Measurements from ENCODE around the gene TRABD2B.

The TRABD2B gene

DNA sequence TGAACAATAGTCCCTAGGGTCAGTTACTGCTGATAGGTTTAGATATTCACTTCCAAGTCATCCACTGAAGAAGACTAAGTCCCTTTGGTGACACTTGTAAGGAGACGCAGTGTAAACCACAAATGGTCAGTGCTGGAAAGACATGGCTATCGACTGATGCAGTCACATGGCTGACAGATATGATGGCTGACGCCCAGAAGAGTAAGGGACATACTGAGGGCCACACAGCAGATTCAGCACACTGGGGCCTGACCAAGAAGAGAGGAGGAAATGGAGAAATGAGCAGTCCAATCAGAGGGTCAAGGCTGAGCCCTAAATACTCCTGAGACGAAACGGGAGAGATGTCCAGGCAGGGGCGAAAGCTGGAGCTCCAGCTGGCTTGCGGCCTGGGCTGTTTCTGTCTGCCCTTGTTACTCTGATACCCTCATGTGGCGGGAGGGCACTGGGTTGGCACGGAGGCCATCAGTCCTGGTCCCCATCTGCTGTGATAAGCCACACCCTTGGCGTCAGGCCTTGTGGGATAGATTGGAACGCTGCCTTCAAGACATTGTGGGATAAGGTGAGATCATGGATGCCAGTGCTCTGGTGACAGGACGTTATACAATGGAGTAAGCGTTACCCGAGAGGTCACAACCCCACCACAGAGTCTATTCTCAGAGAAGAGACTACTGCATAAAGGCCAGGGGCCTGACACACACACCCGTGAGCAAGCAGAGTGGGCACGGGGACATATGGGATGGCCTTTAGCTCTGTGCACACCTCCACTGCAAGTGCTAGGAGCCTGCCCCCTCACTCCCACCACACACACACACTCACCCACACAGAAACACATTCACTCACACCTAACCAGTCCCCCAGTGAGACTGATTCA lies 158.4 kb downstream of the TRABD2B start:
- TF ChIP-seq, protein P1, sequence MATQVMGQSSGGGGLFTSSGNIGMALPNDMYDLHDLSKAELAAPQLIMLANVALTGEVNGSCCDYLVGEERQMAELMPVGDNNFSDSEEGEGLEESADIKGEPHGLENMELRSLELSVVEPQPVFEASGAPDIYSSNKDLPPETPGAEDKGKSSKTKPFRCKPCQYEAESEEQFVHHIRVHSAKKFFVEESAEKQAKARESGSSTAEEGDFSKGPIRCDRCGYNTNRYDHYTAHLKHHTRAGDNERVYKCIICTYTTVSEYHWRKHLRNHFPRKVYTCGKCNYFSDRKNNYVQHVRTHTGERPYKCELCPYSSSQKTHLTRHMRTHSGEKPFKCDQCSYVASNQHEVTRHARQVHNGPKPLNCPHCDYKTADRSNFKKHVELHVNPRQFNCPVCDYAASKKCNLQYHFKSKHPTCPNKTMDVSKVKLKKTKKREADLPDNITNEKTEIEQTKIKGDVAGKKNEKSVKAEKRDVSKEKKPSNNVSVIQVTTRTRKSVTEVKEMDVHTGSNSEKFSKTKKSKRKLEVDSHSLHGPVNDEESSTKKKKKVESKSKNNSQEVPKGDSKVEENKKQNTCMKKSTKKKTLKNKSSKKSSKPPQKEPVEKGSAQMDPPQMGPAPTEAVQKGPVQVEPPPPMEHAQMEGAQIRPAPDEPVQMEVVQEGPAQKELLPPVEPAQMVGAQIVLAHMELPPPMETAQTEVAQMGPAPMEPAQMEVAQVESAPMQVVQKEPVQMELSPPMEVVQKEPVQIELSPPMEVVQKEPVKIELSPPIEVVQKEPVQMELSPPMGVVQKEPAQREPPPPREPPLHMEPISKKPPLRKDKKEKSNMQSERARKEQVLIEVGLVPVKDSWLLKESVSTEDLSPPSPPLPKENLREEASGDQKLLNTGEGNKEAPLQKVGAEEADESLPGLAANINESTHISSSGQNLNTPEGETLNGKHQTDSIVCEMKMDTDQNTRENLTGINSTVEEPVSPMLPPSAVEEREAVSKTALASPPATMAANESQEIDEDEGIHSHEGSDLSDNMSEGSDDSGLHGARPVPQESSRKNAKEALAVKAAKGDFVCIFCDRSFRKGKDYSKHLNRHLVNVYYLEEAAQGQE (IDR thresholded peaks at IDR 0.05; ENCODE audit: low read depth): no peak
- no peak for TF ChIP-seq CEBPB (IDR thresholded peaks at IDR 0.05)
- no peak for TF ChIP-seq EP300 (IDR thresholded peaks at IDR 0.05; ENCODE audit: borderline replicate concordance)
- no peak for TF ChIP-seq ZBTB7A (IDR thresholded peaks at IDR 0.05; ENCODE audit: low read depth)
- TF ChIP-seq TAF1 (IDR thresholded peaks at IDR 0.05; ENCODE audit: low read depth): no peak
- TF ChIP-seq, protein P2, sequence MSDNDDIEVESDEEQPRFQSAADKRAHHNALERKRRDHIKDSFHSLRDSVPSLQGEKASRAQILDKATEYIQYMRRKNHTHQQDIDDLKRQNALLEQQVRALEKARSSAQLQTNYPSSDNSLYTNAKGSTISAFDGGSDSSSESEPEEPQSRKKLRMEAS (IDR thresholded peaks at IDR 0.05): no peak
- no peak for TF ChIP-seq NFIC (IDR thresholded peaks at IDR 0.05)
- TF ChIP-seq, protein P3, sequence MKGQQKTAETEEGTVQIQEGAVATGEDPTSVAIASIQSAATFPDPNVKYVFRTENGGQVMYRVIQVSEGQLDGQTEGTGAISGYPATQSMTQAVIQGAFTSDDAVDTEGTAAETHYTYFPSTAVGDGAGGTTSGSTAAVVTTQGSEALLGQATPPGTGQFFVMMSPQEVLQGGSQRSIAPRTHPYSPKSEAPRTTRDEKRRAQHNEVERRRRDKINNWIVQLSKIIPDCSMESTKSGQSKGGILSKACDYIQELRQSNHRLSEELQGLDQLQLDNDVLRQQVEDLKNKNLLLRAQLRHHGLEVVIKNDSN (IDR thresholded peaks at IDR 0.05): no peak
- TF ChIP-seq TCF12 (IDR thresholded peaks at IDR 0.05; ENCODE audit: low read depth): no peak
- no peak for TF ChIP-seq FOXM1 (IDR thresholded peaks at IDR 0.05; ENCODE audit: borderline replicate concordance, low read depth)
- no peak for TF ChIP-seq RAD21 (IDR thresholded peaks at IDR 0.05; ENCODE audit: low read depth)
- TF ChIP-seq EGR1 (IDR thresholded peaks at IDR 0.05): no peak
- no peak for TF ChIP-seq TEAD4 (IDR thresholded peaks at IDR 0.05)
- TF ChIP-seq YY1 (IDR thresholded peaks at IDR 0.05; ENCODE audit: low read depth): no peak
- no peak for TF ChIP-seq CREB1 (IDR thresholded peaks at IDR 0.05; ENCODE audit: low read depth)

DNA sequence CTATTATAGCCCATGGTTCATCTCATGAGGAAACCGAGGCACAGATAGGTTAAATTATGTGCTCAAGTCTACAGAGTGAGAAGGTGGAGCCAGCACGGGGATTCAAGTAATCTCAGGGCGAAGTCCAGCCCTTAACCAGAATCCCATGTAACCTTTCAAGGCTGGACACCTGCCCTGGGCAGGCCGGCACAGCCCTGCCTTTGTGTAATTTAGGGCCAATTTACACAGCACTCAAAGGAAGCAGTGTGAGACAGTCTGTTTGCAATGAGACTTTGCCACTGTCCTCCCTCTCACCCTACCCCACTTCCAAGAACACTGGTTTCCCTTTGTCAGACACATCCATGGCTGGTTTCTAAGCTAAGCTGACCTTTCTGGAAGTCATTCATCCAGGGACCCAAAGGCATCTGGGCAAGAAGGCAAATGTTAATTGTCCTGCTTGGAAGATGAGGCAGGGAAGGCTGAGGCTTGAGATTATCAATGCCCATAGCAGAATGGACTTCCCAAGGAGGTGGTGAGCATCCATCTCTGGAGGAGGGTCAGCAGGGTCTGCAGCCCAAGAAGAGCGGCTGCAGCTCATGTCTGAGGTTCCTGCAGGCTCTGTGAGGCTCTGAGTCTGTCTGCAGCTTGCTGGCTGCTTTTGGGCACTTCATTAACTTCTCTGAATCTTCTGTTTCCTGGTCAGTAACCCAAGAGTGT lies 159.2 kb downstream of the TRABD2B start:
- TF ChIP-seq RAD21 (IDR thresholded peaks at IDR 0.05; ENCODE audit: low read depth) (no peak), ZBTB7A (IDR thresholded peaks at IDR 0.05; ENCODE audit: low read depth) (no peak), EP300 (IDR thresholded peaks at IDR 0.05; ENCODE audit: borderline replicate concordance) (no peak), YY1 (IDR thresholded peaks at IDR 0.05; ENCODE audit: low read depth) (no peak)
- TF ChIP-seq, protein P3 (IDR thresholded peaks at IDR 0.05): no peak

DNA sequence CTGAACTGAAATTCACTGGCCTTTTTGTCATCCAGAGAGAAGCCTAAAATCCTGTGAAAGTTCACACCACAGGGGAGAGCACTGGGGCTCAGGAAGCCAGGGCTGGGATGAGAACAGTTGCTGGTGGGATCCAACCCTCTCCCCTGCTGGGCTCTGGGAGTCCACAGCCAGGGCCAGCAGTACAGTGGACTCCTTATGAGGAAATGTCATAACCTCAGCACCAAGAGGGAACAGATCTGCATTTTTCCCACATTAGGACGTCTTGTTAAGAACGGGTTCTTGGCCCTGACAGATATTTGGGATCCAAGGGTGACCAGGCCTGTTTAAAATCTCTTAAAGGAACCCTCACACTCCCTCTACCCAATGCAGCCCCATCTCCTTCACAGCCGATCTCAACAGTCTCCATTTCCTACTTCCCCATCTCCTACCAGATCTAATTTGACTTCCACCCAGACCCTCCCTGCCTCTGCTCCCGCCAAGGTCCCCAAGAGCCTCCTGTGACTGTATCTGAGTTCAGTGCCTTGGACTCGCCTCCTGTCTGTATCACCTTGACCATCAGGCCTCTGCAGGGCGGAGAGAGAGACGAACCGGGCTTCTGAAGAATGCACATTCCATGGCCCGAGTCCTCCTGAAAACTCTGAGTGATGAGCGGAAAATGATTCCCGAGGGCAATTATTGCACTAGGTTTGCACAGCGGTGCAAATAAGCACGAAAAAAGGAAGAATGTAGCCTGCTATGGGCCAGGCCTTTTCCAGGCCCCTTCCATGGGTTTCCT lies 159.9 kb downstream of the TRABD2B start:
- no peak for TF ChIP-seq TAF1 (IDR thresholded peaks at IDR 0.05; ENCODE audit: low read depth)
- no peak for TF ChIP-seq FOXM1 (IDR thresholded peaks at IDR 0.05; ENCODE audit: borderline replicate concordance, low read depth)
- TF ChIP-seq, protein P2 (IDR thresholded peaks at IDR 0.05): no peak
- no peak for TF ChIP-seq ZBTB7A (IDR thresholded peaks at IDR 0.05; ENCODE audit: low read depth)
- TF ChIP-seq TEAD4 (IDR thresholded peaks at IDR 0.05): no peak
- TF ChIP-seq CREB1 (IDR thresholded peaks at IDR 0.05; ENCODE audit: low read depth): no peak
- TF ChIP-seq EP300 (IDR thresholded peaks at IDR 0.05; ENCODE audit: borderline replicate concordance): no peak
- TF ChIP-seq, protein P3 (IDR thresholded peaks at IDR 0.05): no peak
- no peak for TF ChIP-seq TCF12 (IDR thresholded peaks at IDR 0.05; ENCODE audit: low read depth)
- no peak for TF ChIP-seq YY1 (IDR thresholded peaks at IDR 0.05; ENCODE audit: low read depth)
- TF ChIP-seq, protein P1 (IDR thresholded peaks at IDR 0.05; ENCODE audit: low read depth): no peak
- TF ChIP-seq RAD21 (IDR thresholded peaks at IDR 0.05; ENCODE audit: low read depth): no peak
- no peak for TF ChIP-seq CEBPB (IDR thresholded peaks at IDR 0.05)
- TF ChIP-seq EGR1 (IDR thresholded peaks at IDR 0.05): no peak
- TF ChIP-seq NFIC (IDR thresholded peaks at IDR 0.05): no peak

DNA sequence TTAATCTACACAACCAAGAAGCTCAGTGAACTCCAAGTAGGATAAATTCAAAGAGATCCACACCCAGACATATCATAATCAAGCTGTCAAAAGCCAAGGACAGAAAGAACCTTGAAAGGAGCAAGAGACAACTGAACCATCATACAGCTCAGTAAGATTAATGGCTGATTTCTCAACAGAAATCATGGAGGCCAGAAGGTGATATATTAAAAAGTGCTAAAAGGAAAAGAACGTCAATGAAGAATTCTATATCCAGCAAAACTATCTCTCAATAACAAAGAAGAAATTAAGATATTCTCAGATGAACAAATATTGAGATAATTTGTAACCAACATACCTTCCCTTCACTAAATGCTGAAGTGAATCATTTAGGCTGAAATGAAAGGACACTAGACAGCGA lies 161.8 kb downstream of the TRABD2B start:
- TF ChIP-seq NFIC (IDR thresholded peaks at IDR 0.05): no peak
- TF ChIP-seq, protein P3 (IDR thresholded peaks at IDR 0.05): no peak
- TF ChIP-seq RAD21 (IDR thresholded peaks at IDR 0.05; ENCODE audit: low read depth): no peak
- no peak for TF ChIP-seq EGR1 (IDR thresholded peaks at IDR 0.05)
- TF ChIP-seq, protein P1 (IDR thresholded peaks at IDR 0.05; ENCODE audit: low read depth): no peak
- no peak for TF ChIP-seq YY1 (IDR thresholded peaks at IDR 0.05; ENCODE audit: low read depth)
